T-helper 1 cell (primary cell): ENCODE measurements around the gene GALR2.
"Not testable (repeated sequence)": the region's sequence is repeated elsewhere in the genome, so short reads cannot be mapped to it uniquely, and the experiment has no call there.

Experiments
- DNase-seq, 5 donors: peaks; one replicate each; pipeline ENCODE4 v3.0.0-alpha.2; 2012 to 2020
- total RNA-seq, 4 donors: gene quantifications; one replicate each; lab custom pipeline; 2026; lab: John Stamatoyannopoulos, UW

The GALR2 gene, protein sequence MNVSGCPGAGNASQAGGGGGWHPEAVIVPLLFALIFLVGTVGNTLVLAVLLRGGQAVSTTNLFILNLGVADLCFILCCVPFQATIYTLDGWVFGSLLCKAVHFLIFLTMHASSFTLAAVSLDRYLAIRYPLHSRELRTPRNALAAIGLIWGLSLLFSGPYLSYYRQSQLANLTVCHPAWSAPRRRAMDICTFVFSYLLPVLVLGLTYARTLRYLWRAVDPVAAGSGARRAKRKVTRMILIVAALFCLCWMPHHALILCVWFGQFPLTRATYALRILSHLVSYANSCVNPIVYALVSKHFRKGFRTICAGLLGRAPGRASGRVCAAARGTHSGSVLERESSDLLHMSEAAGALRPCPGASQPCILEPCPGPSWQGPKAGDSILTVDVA
- total RNA-seq = 0 to 0.47 (median 0.27) reads per million in 4 donors

GRCh38 chr17:76074390-76075363 lies at the start of gene GALR2:
TSS of gene GALR2 (plus strand) at chr17:76074781. CDS start at chr17:76074884, 103 bp downstream.
- DNase-seq = no peak

- no peak for DNase-seq
Measured at GRCh38 chr17:76025294-76025693, 49.3 kb upstream of the GALR2 start.

DNA sequence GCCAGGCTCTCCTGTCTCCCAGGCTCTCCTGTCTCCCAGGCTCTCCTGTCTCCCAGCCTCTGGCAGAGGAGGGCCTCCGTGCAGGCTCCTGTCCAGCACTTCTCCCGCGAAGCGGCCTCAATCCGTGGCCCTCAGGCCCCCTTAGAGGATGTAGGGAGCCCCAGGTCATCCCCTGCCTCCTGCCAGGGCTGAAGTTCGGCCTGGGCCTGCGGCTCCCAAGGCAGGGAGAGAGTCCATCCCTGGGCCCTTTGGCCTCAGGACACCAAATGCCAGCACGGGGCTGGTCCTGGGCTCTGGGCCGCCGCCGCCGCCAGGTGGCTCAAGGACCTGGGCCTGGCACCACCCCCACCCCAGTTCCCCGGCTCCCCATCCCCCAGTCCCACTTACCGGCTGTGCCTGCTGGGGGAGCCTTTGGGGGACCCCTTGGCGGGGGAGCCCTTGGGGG lies 47.8 kb upstream of the GALR2 start:
- no peak for DNase-seq

- no peak for DNase-seq
Measured at GRCh38 chr17:76027159-76027839, 47.3 kb upstream of the GALR2 start, which contains the start of gene EVPL. TSS of gene EVPL (minus strand) at chr17:76027306. CDS start at chr17:76027198, 108 bp downstream.

GRCh38 chr17:76032073-76032779 lies 42.4 kb upstream of the GALR2 start:
- DNase-seq = no peak

GRCh38 chr17:76032780-76033108 lies 41.8 kb upstream of the GALR2 start:
- no peak for DNase-seq

GRCh38 chr17:76033139-76033538 lies 41.4 kb upstream of the GALR2 start:
- no peak for DNase-seq

DNA sequence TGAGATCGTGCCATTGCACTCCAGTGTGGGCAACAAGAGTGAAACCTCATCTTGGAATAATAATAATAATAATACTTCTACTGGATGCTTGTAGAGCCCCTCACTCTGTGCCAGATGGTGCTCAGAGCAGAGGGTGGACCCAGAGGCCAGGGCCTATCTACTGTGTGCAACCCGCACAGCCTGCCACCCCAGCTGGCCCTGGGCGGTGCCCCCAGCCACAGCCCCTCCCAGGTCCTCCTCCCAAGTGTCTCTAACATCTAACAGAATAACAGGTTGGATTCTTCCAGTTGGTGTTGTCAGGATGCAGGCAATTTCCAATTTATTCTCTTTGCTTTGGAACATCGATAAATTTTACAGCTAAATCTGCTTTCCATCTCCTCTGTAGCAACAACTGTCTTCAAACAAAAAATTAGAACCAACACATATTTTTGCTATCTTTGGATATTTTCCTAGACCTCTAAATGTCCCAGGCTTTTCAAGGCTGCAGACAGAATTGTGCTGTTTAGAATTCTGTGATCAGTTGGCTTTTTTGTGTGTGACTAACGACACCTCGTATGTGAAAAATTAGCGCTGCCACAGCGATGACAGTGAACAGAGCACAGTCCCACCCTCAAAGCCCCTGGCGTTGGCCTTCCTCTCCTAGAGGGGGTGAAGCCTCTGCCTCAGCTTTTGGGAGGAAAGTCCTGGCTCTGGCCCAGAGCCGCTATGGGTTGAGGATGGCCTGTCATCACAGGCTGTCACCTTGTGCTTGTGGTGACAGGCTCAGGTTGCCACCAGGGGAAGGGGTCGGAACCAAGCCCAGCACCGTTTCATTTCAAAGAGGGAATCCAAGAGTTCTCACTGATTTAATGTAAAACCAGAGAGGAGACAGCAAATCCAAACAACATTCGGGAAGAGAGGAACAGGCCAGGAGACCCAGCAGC lies 39.9 kb upstream of the GALR2 start:
- no peak for DNase-seq

DNA sequence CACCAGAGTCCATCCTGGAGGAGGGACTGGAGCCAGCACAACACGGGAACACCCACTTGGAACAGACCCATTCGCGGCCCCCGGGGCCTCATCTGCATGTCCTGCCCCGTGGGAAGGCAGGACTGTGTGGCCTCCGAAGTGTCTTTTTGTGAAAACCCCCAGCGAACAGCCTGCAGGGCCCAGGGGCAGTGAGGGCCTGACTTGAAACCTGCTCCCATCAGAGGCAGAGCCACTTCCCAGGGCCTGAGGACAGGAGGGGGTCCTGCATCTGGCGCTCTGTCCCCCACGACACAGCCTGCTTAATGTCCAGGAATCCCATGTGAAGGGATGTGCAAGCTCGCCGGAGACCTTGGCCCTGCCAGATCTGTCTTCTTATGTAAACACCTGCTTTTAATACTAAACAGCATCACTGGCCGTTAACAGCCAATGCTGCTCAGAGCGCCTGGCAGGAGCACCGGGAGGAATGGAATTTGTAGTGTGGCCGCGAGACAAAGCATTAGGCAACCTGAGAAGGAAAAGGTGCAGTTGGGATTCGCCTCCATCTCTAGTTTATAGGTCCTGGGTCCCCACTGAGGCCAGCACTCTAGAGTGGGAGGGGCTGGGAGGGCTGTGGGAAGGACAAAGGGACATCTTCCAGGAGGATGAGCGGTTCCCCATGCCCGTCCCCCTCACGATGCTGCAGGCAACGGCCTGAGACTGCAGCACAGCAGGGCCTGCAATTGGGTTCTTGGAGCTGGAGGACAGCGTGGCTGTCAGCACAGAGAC lies 37.9 kb upstream of the GALR2 start:
- DNase-seq = no peak

DNA sequence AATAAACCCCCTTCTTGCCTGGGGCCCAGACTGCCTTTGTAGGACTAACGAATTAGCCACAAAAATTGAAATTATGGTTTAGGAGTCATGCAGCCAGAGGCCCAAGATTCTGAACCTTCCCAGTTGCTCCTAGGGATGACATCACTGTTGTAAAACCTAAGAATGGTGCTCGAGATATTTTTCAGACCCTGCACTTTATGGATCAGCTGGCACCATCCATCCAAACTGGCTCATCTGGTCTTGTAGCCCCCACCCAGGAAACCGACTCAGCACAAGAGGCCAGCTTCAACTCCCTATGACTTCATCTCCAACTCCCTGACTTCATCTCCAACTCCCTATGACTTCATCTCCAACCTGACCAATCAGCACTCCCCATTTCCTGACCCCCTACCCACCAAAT lies 36.5 kb upstream of the GALR2 start:
- DNase-seq = no peak

DNA sequence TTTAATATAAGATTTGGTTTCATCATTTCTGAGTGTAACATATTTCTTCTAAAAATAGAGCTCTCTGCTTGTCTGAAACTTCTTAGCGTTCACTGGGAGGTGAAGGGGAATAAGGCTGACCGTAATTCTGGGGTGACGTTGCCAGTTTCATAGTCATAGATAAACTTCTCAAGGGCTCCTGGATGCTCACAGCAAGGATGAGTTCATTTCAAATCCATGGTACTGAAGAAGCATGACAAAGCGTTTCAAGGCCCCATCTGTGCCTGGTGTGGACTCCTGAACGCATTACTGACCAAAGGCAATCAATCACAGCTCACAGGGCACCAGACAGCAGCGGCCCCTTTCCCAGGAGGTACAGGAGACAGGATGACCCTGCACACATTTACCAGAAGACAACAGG lies 35.5 kb upstream of the GALR2 start:
- no peak for DNase-seq

DNA sequence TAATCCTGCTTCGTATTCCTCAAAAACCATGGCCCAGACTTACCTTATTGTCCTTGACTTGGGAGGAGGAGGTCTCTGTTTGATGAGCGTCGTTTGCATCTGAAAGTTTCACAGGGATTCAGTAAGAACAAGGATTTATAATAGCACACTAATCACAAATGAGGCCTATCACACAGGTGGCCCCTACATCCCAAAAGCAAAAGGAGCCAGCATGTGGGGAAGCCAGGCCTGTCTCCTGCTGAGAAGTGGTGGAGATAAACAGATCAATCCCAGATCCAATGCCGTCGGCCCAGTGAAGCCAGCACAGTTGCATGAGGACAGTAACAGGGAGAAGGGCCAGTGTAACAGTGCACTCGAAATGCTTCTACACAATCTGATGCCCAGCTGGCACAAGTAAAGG lies 34.2 kb upstream of the GALR2 start:
- no peak for DNase-seq

- not testable (repeated sequence) for DNase-seq
Measured at GRCh38 chr17:76042868-76043267, 31.7 kb upstream of the GALR2 start.

GRCh38 chr17:76044475-76045007 lies 30.0 kb upstream of the GALR2 start:
- DNase-seq = not testable (repeated sequence)

GRCh38 chr17:76046064-76046463 lies 28.5 kb upstream of the GALR2 start:
- DNase-seq = no peak

- DNase-seq = no peak
Measured at GRCh38 chr17:76048025-76048605, 26.5 kb upstream of the GALR2 start.

GRCh38 chr17:76048711-76049110 lies 25.9 kb upstream of the GALR2 start:
- DNase-seq = no peak

GRCh38 chr17:76049239-76049638 lies 25.3 kb upstream of the GALR2 start:
- DNase-seq = no peak

- no peak for DNase-seq
Measured at GRCh38 chr17:76049836-76050537, 24.6 kb upstream of the GALR2 start.
